ENCODE results near the gene DNAH7.
"Not testable (repeated sequence)": the region's sequence is repeated elsewhere in the genome, so short reads cannot be mapped to it uniquely, and the experiment has no call there.

The DNAH7 gene

GRCh38 chr2:195985741-195986140 lies 82.9 kb downstream of the DNAH7 start:
- FAIRE-seq (no peak), DNase-seq (ENCODE audit: insufficient read length, low spot score) (no peak)

- FAIRE-seq (no peak), DNase-seq (ENCODE audit: insufficient read length, low spot score) (no peak)
Measured at GRCh38 chr2:195984923-195985726, 83.5 kb downstream of the DNAH7 start.

GRCh38 chr2:195967336-195967735 lies 101.3 kb downstream of the DNAH7 start:
- FAIRE-seq, result no peak

GRCh38 chr2:195961873-195962272 lies 106.8 kb downstream of the DNAH7 start:
- peak; percentile 66 for FAIRE-seq
- DNase-seq (ENCODE audit: insufficient read length, low spot score), result no peak

More at GRCh38 chr2:195967336-195967735, 101.3 kb downstream of the DNAH7 start:
- DNase-seq (ENCODE audit: insufficient read length, low spot score), result no peak

GRCh38 chr2:195959341-195959740 lies 109.3 kb downstream of the DNAH7 start:
- no peak for DNase-seq (ENCODE audit: insufficient read length, low spot score)
- no peak for FAIRE-seq

GRCh38 chr2:195956725-195957124 lies 111.9 kb downstream of the DNAH7 start:
- FAIRE-seq, result no peak

GRCh38 chr2:195945056-195945455 lies 123.6 kb downstream of the DNAH7 start:
- DNase-seq (ENCODE audit: insufficient read length, low spot score) (no peak), FAIRE-seq (no peak)

More at GRCh38 chr2:195956725-195957124, 111.9 kb downstream of the DNAH7 start:
- DNase-seq (ENCODE audit: insufficient read length, low spot score), result no peak

GRCh38 chr2:195937176-195937575 lies 131.5 kb downstream of the DNAH7 start:
- FAIRE-seq (no peak), DNase-seq (ENCODE audit: insufficient read length, low spot score) (no peak)

- DNase-seq (ENCODE audit: insufficient read length, low spot score) (no peak), FAIRE-seq (no peak)
Measured at GRCh38 chr2:195934484-195934883, 134.2 kb downstream of the DNAH7 start.

GRCh38 chr2:195929531-195929930 lies 139.1 kb downstream of the DNAH7 start:
- FAIRE-seq (no peak), DNase-seq (ENCODE audit: insufficient read length, low spot score) (no peak)

GRCh38 chr2:195925120-195925519 lies 143.5 kb downstream of the DNAH7 start:
- FAIRE-seq, result no peak
- DNase-seq (ENCODE audit: insufficient read length, low spot score), result no peak

GRCh38 chr2:195923889-195924288 lies 144.7 kb downstream of the DNAH7 start:
- FAIRE-seq, result no peak
- no peak for DNase-seq (ENCODE audit: insufficient read length, low spot score)

GRCh38 chr2:195917021-195917600 lies 151.5 kb downstream of the DNAH7 start:
- FAIRE-seq; DNase-seq (ENCODE audit: insufficient read length, low spot score): not testable (repeated sequence)

- DNase-seq (ENCODE audit: insufficient read length, low spot score), result no peak
- no peak for FAIRE-seq
Measured at GRCh38 chr2:195912079-195912478, 156.6 kb downstream of the DNAH7 start.

- FAIRE-seq, result no peak
- no peak for DNase-seq (ENCODE audit: insufficient read length, low spot score)
Measured at GRCh38 chr2:195910570-195910969, 158.1 kb downstream of the DNAH7 start.

GRCh38 chr2:195909926-195910325 lies 158.7 kb downstream of the DNAH7 start:
- DNase-seq (ENCODE audit: insufficient read length, low spot score) (no peak), FAIRE-seq (no peak)

GRCh38 chr2:195907474-195907873 lies 161.2 kb downstream of the DNAH7 start:
- no peak for FAIRE-seq
- DNase-seq (ENCODE audit: insufficient read length, low spot score), result no peak

GRCh38 chr2:195903956-195904355 lies 164.7 kb downstream of the DNAH7 start:
- DNase-seq (ENCODE audit: insufficient read length, low spot score) (no peak), FAIRE-seq (no peak)

GRCh38 chr2:195902857-195903256 lies 165.8 kb downstream of the DNAH7 start:
- DNase-seq (ENCODE audit: insufficient read length, low spot score) (no peak), FAIRE-seq (no peak)

- DNase-seq (ENCODE audit: insufficient read length, low spot score) (no peak), FAIRE-seq (no peak)
Measured at GRCh38 chr2:195899226-195899625, 169.4 kb downstream of the DNAH7 start.

- DNase-seq (ENCODE audit: insufficient read length, low spot score) (no peak), FAIRE-seq (no peak)
Measured at GRCh38 chr2:195898505-195899191, 170.0 kb downstream of the DNAH7 start.

GRCh38 chr2:195891081-195891480 lies 177.6 kb downstream of the DNAH7 start:
- DNase-seq (ENCODE audit: insufficient read length, low spot score), result no peak
- no peak for FAIRE-seq
